Breast epithelium (tissue), 4 donors: Measurements from ENCODE around the gene PCDHB16. TPM values are rescaled to one million over a fixed set of nuclear protein-coding genes. Genes with fewer than 3 reads are reported as not detected.
A peak's percentile ranks its signal among the peaks of the same experiment; 100 is the strongest.
"Not testable (repeated sequence)": the region's sequence is repeated elsewhere in the genome, so short reads cannot be mapped to it uniquely, and the experiment has no call there.

Experiments
- DNase-seq, 2 donors: peaks; one replicate each; pipeline ENCODE4 v3.0.0-alpha.2; 2019; ENCODE audit warnings: low spot score in 2 of 2
- H3K27ac ChIP-seq, 2 donors: fragments of 200-600 bp; sonication (generic) in 1 of 2; one replicate each; pipeline ENCODE4 v1.5.1; 2016 to 2019; ENCODE audit warnings: mild to moderate bottlenecking in 1 of 2
- H3K27me3 ChIP-seq, 2 donors: fragments of 200-600 bp; sonication (generic) in 1 of 2; one replicate each; pipeline versions ENCODE4 v1.5.1 to v1.6.0; 2017 to 2019; ENCODE audit warnings: control low read depth in 1 of 2, mild to moderate bottlenecking in 1 of 2
- H3K36me3 ChIP-seq: fragments of 200-600 bp; one replicate; pipeline ENCODE4 v1.5.1; 2019
- H3K4me1 ChIP-seq, 2 donors: fragments of 200-600 bp; sonication (generic); one replicate each; pipeline ENCODE4 v1.5.1; 2016 to 2019; ENCODE audit warnings: control low read depth in 1 of 2
- H3K4me3 ChIP-seq, 3 donors: fragments of 200-600 bp; sonication (generic); 1 replicate in 2 of 3; 2 replicates in 1 of 3; pipeline ENCODE4 v1.5.1; 2016 to 2019; ENCODE audit warnings: mild to moderate bottlenecking in 3 of 3, moderate library complexity in 2 of 3
- H3K9me3 ChIP-seq, 2 donors: fragments of 200-600 bp; sonication (generic) in 1 of 2; one replicate each; pipeline ENCODE4 v1.5.1; 2016 to 2019; ENCODE audit warnings: control low read depth in 1 of 2
- CTCF ChIP-seq, 3 donors: fragments of 450-650 bp; IDR thresholded peaks; one replicate each; pipeline ENCODE4 v1.5.1; 2016 to 2017; ENCODE audit warnings: antibody characterized with exemption in 3 of 3, mild to moderate bottlenecking in 3 of 3, moderate library complexity in 3 of 3
- POLR2A ChIP-seq: fragments of 450-650 bp; IDR thresholded peaks from one replicate; pipeline ENCODE4 v1.6.1; 2016; ENCODE audit warnings: antibody characterized with exemption, mild to moderate bottlenecking, moderate library complexity
- POLR2AphosphoS5 ChIP-seq, 3 donors: sonication (generic); formaldehyde crosslinking; IDR thresholded peaks; one replicate each; pipeline ENCODE4 v1.6.1; 2017; ENCODE audit warnings: antibody characterized with exemption in 3 of 3
- intact Hi-C: fragments of 100-400 bp; cut with DNase I; formaldehyde crosslinking; loops from one replicate; pipeline ENCODE4 v1.15.1; 2023; ENCODE audit warnings: low total_unique reads
- total RNA-seq, 3 donors: library from RNA; depleted of rRNA; stranded (reverse); fragments of >200 nt; gene quantifications; one replicate each; pipeline ENCODE4 v1.1.0, GENCODE V29; 2016

The PCDHB16 gene
- total RNA-seq, 3 donors from 2014 or later: 4.3 to 11.8 (median 6.3) TPM

GRCh38 chr5:141196363-141196762, 14.2 kb downstream of the PCDHB16 start:
- no peak for TF ChIP-seq POLR2AphosphoS5 (IDR thresholded peaks at IDR 0.05)
- no peak for TF ChIP-seq POLR2A
- no peak for TF ChIP-seq CTCF (IDR thresholded peaks at IDR 0.05)
- Histone ChIP-seq H3K27me3 (no peaks in the 10 kb centered on the region), H3K4me3 (no peak overlapping the region), H3K4me1 (no peaks in the 10 kb centered on the region), H3K27ac (no peak overlapping the region), H3K36me3 (no peaks in the 10 kb centered on the region), H3K9me3 (peaks cover 69 to 93% of the 10 kb centered on the region in 2 donors)
- intact Hi-C loops: no loop called here
- no peak for DNase-seq

- no peaks in the 10 kb centered on the region for H3K36me3 ChIP-seq
- DNase-seq: no peak
- H3K4me3 ChIP-seq: peak within 1 kb of the TSS in 2 of 3 donors; percentile 12 to 29
- intact Hi-C loops: no loop called here
- H3K27me3 ChIP-seq: no peaks in the 10 kb centered on the region
- peaks cover 75 to 96% of the 10 kb centered on the region in 2 donors for H3K9me3 ChIP-seq
- H3K4me1 ChIP-seq: no peaks in the 10 kb centered on the region
- TF ChIP-seq POLR2AphosphoS5 (IDR thresholded peaks at IDR 0.05): no peak
- no peak for TF ChIP-seq POLR2A
- no peak for TF ChIP-seq CTCF (IDR thresholded peaks at IDR 0.05)
- no peak within 1 kb of the TSS for H3K27ac ChIP-seq
Observed at GRCh38 chr5:141199359-141200235, 17.4 kb downstream of the PCDHB16 start, which contains the start of gene PCDHB11. Gene PCDHB11, plus strand, starts transcription at chr5:141199627. Its CDS starts 148 bp downstream, at chr5:141199775.

GRCh38 chr5:141201126-141201525, 18.9 kb downstream of the PCDHB16 start:
- H3K4me3 ChIP-seq, DNase-seq, intact Hi-C loops, H3K27me3 ChIP-seq, H3K4me1 ChIP-seq, H3K36me3 ChIP-seq, H3K27ac ChIP-seq: not testable (repeated sequence)
- H3K9me3 ChIP-seq: peaks cover 73 to 90% of the 10 kb centered on the region in 2 donors

GRCh38 chr5:141201646-141202045, 19.5 kb downstream of the PCDHB16 start:
- H3K27ac ChIP-seq, H3K4me1 ChIP-seq, DNase-seq, H3K27me3 ChIP-seq, H3K36me3 ChIP-seq, intact Hi-C loops, H3K4me3 ChIP-seq: not testable (repeated sequence)
- H3K9me3 ChIP-seq: peaks cover 70 to 88% of the 10 kb centered on the region in 2 donors

GRCh38 chr5:141208478-141208877, 26.3 kb downstream of the PCDHB16 start, which contains the start of gene PCDHB12:
Gene PCDHB12, plus strand, starts transcription at chr5:141208719. Its CDS starts 189 bp downstream, at chr5:141208908.
- TF ChIP-seq POLR2AphosphoS5 (IDR thresholded peaks at IDR 0.05): no peak
- H3K27me3 ChIP-seq: no peaks in the 10 kb centered on the region
- peak within 1 kb of the TSS in 2 of 3 donors; percentile 17 to 25 for H3K4me3 ChIP-seq
- peaks cover 52 to 88% of the 10 kb centered on the region in 2 donors for H3K9me3 ChIP-seq
- DNase-seq: no peak
- intact Hi-C loops: no loop called here
- no peaks in the 10 kb centered on the region for H3K36me3 ChIP-seq
- no peaks in the 10 kb centered on the region for H3K4me1 ChIP-seq
- no peak within 1 kb of the TSS for H3K27ac ChIP-seq

- H3K27ac ChIP-seq, DNase-seq, H3K36me3 ChIP-seq, H3K27me3 ChIP-seq, H3K4me1 ChIP-seq, H3K4me3 ChIP-seq, intact Hi-C loops: not testable (repeated sequence)
- peaks cover 52 to 87% of the 10 kb centered on the region in 2 donors for H3K9me3 ChIP-seq
Observed at GRCh38 chr5:141210281-141210680, 28.1 kb downstream of the PCDHB16 start.

- H3K36me3 ChIP-seq, H3K27ac ChIP-seq, intact Hi-C loops, DNase-seq, H3K4me1 ChIP-seq, H3K4me3 ChIP-seq, H3K27me3 ChIP-seq: not testable (repeated sequence)
- H3K9me3 ChIP-seq: peaks cover 58 to 88% of the 10 kb centered on the region in 2 donors
Observed at GRCh38 chr5:141210849-141211248, 28.7 kb downstream of the PCDHB16 start.
